HS-5 (cell line): ENCODE results near the gene LDB1.

Experiments
- DNase-seq: peaks from one replicate; pipeline ENCODE4 v3.0.0-alpha.2; 2012; ENCODE audit warnings: low read depth

Gene LDB1, protein sequence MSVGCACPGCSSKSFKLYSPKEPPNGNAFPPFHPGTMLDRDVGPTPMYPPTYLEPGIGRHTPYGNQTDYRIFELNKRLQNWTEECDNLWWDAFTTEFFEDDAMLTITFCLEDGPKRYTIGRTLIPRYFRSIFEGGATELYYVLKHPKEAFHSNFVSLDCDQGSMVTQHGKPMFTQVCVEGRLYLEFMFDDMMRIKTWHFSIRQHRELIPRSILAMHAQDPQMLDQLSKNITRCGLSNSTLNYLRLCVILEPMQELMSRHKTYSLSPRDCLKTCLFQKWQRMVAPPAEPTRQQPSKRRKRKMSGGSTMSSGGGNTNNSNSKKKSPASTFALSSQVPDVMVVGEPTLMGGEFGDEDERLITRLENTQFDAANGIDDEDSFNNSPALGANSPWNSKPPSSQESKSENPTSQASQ

GRCh38 chr10:102120142-102120990, at the start of gene LDB1:
Gene LDB1 (minus strand): TSS chr10:102120368. CDS start chr10:102120110, 258 bp downstream.
- DNase-seq, result no peak

DNA sequence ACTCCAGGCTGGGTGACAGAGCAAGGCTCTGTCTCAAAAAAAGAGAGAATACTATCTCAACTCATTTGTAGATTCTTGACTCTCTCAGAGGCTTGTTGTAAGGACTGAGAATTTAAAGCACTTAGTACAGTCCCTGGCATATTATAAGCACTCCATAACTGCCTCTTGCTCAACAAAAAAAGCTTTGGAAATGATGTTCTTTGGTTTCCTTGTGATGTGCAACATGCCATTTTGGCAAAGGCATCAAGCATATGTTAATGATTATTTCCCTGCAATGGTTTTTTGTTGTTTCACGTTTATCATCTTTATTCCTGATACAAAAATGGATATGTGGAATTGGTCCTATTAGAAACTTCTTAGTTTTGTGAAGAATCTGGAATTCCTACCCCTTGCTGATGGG, 47.7 kb upstream of the LDB1 start:
- no peak for DNase-seq

DNA sequence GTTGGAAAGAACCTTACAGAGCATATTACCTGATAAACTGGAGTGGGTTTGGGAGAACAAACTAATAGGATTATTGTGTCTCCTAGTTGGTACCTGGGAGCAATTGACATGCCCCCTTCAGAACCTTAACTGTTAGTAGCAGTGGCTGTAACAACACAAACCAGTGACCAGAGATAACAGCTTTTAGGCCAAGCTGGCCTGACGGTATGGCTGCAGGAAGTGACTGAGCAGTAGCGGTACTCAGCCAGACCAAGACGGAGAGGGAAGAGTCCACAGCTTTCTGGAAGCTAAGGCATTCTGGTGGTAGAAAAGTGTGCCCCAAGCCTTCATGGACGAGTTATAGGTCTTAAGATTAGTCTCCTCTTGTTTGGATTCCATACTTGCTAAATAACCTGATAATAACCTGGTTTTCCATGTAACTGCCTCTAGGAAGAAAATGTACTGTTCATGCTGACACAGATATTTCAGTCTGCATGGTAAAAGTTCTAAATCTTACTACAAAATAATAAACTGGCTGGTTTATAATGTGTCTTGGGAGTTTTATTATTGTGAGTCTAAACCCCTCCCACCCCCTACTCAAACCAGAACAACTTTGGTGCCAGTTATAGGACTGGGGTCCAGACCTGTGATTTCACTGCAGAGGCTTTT, 43.3 kb upstream of the LDB1 start:
- no peak for DNase-seq

DNA sequence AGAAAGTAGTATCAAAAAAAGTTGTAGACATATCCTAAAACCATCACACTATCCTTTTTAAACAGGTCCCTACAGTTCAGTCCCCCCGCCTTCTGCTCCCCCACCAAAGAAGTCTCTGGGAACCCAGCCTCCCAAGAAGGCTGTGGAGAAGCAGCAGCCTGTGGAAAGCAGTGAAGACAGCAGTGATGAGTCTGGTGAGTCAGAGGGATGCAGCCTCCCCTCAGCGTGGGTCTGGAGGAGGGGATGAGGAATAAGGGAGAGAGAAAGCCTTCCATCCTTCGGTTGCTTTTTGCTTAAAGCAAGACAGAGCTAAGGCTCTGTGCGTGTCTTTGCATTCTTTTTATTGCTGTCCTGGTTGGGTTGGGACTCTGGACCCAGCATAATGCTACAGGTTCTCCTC, 39.7 kb upstream of the LDB1 start:
- no peak for DNase-seq

DNA sequence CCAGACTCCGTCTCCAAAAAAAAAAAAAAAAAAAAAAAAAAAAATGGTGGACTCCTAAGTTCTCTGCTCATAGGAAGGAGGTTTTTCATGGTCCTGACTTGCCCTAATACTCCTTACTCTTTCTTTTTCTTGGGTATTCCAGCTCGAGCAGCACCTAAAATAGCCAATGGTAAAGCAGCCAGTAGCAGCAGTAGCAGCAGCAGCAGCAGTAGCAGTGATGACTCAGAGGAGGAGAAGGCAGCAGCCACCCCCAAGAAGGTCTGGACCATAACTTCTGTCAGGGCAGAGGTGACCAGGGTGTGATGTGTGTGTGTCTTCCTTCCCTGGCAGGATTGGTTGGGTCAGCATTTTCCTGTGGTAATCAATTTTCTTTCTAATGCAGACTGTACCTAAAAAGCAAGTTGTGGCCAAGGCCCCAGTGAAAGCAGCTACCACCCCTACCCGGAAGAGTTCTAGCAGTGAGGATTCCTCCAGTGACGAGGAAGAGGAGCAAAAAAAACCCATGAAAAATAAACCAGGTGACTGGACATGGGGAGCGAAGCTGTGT, 39.0 kb upstream of the LDB1 start:
- no peak for DNase-seq

GRCh38 chr10:102157224-102157623, 37.1 kb upstream of the LDB1 start:
- no peak for DNase-seq

- no peak for DNase-seq
These were observed 34.4 kb upstream of the LDB1 start for GRCh38 chr10:102154466-102155116.

DNA sequence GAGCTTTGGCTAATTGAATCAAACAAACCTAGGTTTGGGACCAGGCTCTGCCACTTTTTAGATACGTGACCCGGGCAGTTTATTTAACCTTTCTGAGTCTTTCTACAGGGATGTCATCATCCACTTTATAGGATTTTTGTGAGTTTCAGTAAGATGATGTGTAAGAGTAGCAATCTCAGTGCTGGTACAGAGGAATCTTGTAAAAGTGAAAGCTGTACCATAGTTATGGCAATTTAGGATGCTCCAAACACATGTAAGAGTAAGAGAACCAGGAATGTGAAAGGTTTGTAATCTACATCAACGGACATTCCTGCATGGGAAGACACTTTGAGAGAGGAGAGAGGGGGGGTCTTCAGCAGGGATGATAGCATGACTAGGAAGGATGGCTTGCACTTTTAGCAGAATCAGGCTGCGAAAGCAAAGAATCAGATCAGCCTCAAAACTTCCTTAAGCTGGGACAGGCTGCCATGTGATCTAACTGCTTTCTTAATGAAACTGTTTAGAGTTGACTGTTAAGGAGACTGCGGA, 33.0 kb upstream of the LDB1 start:
- no peak for DNase-seq

- no peak for DNase-seq
These were observed 32.4 kb upstream of the LDB1 start for GRCh38 chr10:102152545-102152890.

GRCh38 chr10:102151774-102152544, 31.8 kb upstream of the LDB1 start, which contains the start of gene NOLC1:
Gene NOLC1 (plus strand): TSS chr10:102152389. CDS start chr10:102152411, 22 bp downstream.
- peak; percentile 99 for DNase-seq

DNA sequence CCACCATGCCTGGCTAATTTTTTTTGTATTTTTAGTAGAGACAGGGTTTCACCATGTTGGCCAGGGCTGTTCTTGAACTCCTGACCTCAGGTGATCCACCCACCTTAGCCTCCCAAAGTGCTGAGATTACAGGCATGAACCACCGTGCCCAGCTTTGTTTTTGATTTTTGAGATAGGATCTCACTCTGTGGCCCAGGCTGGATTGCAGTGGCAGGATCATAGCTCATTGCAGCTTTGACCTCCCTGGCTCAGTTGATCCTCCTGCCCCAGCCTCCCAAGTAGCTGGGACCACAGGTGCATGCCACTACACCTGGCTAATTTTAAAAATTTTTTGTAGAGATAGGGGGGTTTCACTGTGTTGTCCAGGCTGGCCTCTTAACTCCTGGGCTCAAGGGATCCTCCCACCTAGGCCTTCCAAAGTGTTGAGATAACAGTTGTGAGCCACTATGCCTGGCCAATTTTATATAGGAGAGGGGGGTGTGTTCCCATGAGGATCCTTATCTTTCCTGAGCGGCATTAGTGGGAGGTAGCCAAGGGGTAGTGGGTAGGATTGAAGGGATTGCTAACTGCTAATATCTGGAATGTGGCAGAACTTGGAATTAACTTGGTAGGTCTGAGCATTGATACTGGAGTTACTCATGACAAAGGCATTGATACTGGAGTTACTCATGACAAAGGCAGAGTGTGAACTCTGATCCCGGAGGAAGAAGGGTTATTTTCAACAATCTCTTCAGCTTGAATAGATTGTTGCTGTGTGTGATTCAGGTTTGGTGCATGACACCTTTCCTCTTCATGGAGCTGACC, 31.0 kb upstream of the LDB1 start:
- peak; percentile 84 for DNase-seq

GRCh38 chr10:102148275-102148674, 28.1 kb upstream of the LDB1 start:
- no peak for DNase-seq

DNA sequence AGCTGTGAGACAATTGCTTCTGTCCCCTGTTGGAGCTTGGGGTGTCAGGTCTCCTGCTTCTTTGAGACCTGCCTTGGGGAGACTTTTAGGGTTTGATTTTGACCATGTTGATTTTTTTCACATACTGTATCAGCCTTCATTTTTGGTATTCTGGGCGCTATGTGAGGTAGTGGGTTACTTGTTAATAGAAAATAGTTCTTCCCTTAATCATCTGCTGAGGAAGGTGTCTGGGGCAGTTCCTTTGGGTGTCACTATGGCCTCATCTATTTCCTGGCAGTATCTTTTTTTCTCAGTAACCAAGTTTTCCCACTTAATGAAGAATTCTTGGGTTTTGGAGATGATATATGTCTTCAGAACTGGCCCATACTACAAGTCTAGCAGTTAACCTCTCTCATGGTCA, 27.4 kb upstream of the LDB1 start:
- DNase-seq, result no peak

GRCh38 chr10:102146971-102147428, 26.8 kb upstream of the LDB1 start:
- no peak for DNase-seq

- no peak for DNase-seq
These were observed 21.5 kb upstream of the LDB1 start for GRCh38 chr10:102141583-102142107.

DNA sequence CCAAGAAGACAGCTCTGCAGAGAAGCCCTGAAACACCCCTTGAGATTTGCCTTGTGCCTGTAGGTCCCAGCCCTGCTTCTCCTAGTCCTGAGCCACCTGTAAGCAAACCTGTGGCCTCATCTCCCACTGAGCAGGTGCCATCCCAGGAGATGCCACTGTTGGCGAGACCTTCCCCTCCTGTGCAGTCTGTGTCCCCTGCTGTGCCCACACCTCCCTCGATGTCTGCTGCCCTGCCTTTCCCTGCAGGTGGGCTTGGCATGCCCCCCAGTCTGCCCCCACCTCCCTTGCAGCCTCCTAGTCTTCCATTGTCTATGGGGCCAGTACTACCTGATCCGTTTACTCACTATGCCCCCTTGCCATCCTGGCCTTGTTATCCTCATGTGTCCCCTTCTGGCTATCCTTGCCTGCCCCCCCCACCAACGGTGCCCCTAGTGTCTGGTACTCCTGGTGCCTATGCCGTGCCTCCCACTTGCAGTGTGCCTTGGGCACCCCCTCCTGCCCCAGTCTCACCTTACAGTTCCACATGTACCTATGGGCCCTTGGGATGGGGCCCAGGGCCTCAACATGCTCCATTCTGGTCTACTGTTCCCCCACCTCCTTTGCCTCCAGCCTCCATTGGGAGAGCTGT, 20.9 kb upstream of the LDB1 start:
- DNase-seq, result no peak

DNA sequence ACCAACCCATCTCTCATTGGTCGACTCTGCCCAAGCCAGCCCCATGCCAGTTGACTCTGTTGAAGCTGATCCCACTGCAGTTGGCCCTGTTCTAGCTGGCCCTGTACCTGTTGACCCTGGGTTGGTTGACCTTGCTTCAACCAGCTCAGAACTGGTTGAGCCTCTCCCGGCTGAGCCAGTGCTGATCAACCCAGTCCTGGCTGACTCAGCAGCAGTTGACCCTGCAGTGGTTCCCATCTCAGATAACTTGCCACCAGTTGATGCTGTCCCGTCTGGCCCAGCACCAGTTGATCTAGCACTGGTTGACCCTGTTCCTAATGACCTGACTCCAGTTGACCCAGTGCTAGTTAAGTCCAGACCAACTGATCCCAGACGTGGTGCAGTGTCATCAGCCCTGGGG, 20.1 kb upstream of the LDB1 start:
- DNase-seq, result no peak

DNA sequence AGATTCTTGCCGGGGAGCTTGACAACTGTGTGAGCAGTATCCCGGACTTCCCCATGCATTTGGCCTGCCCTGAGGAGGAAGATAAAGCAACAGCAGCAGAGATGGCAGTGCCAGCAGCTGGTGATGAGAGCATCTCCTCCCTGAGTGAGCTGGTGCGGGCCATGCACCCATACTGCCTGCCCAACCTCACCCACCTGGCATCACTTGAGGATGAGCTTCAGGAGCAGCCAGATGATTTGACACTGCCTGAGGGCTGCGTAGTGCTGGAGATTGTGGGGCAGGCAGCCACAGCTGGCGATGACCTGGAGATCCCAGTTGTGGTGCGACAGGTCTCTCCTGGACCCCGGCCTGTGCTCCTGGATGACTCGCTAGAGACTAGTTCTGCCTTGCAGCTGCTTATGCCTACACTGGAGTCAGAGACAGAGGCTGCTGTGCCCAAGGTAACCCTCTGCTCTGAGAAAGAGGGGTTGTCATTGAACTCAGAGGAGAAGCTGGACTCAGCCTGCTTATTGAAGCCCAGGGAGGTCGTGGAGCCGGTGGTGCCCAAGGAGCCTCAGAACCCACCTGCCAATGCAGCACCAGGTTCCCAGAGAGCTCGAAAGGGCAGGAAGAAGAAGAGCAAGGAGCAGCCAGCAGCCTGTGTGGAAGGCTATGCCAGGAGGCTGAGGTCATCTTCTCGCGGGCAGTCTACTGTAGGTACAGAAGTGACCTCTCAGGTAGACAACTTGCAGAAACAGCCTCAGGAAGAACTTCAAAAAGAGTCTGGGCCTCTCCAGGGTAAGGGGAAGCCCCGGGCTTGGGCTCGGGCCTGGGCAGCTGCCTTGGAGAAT, 19.3 kb upstream of the LDB1 start:
- DNase-seq, result no peak
